22Rv1 (cell line): ENCODE results near the gene DIP2C.

Experiments
- CTCF ChIP-seq: fragments of 450-650 bp; IDR thresholded peaks from 2 replicates; pipeline ENCODE4 v1.5.1; 2017; ENCODE audit warnings: mild to moderate bottlenecking
- ZFX ChIP-seq: fragments of 450-650 bp; IDR thresholded peaks from 2 replicates; pipeline ENCODE4 v1.6.1; 2017; ENCODE audit warnings: antibody characterized with exemption, borderline replicate concordance

GRCh38 chr10:526651-527312, 162.7 kb downstream of the DIP2C start:
- TF ChIP-seq CTCF = no peak
- no peak for TF ChIP-seq ZFX
